ENCODE data around the gene SIRPA. TPM values are rescaled to one million over a fixed set of nuclear protein-coding genes. Genes with fewer than 3 reads are reported as not detected.

The SIRPA gene
- total and polyA plus RNA-seq, 11 donors, result 8.6 to 73.5 (median 28.5) TPM

DNA sequence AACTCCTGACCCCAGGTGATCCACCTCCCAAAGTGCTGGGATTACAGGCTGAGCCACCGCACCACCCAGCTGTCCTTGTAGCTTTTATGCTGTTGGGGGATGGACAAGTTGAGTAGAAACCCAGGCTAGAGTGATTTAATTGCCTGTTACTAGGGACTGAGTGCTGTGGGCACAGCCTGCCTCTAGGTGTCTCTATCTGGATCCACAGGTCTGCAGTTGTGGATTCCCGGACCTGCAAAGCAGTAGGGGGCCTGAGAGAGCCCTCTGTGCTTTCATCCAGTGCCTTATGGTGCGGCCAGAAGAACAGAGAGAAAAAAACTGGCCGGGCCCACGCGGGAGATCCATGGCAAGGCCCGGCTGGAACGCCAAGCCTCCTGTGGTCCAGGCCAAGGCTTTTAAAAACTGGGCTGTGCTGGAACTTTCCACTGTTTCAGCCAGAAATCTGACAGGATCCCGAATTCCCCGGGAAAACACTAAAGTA, 5.2 kb downstream of the SIRPA start:
- no peaks in the 10 kb centered on the region for H3K9me3 ChIP-seq
- peaks cover 0 to 50% (median 28%) of the 10 kb centered on the region in 12 donors for H3K4me1 ChIP-seq
- H3K27me3 ChIP-seq, result no peaks in the 10 kb centered on the region
- ATAC-seq, result peak; percentile 70 to 83 (median 82)
- intact Hi-C loops (cut with DNase I), result loop anchor here in 2 of 10 donors (2.0 to 10.0 kb wide), 2 partner anchors 34 to 204 kb away; partner anchors contain the start of gene STK35 (in 1 of the 2)
- peaks cover 0 to 37% (median 0%) of the 10 kb centered on the region in 9 donors for H3K36me3 ChIP-seq
- peak overlapping the region in 7 of 12 donors; percentile 8 to 49 (median 41) for H3K27ac ChIP-seq
- DNase-seq, result peak; percentile 38 to 62 (median 49)
- WGBS, 4 donors, result 21 to 29% (median 25%) methylated on average over 9 to 10 of the region's 10 CpGs
- no peak for TF ChIP-seq POLR2A (IDR thresholded peaks at IDR 0.05)
- TF ChIP-seq, protein P1, sequence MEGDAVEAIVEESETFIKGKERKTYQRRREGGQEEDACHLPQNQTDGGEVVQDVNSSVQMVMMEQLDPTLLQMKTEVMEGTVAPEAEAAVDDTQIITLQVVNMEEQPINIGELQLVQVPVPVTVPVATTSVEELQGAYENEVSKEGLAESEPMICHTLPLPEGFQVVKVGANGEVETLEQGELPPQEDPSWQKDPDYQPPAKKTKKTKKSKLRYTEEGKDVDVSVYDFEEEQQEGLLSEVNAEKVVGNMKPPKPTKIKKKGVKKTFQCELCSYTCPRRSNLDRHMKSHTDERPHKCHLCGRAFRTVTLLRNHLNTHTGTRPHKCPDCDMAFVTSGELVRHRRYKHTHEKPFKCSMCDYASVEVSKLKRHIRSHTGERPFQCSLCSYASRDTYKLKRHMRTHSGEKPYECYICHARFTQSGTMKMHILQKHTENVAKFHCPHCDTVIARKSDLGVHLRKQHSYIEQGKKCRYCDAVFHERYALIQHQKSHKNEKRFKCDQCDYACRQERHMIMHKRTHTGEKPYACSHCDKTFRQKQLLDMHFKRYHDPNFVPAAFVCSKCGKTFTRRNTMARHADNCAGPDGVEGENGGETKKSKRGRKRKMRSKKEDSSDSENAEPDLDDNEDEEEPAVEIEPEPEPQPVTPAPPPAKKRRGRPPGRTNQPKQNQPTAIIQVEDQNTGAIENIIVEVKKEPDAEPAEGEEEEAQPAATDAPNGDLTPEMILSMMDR (IDR thresholded peaks at IDR 0.05), result peak in 11 of 12 donors; percentile 12 to 77 (median 48)
- H3K4me3 ChIP-seq, result no peak overlapping the region

- H3K27ac ChIP-seq, result no peak overlapping the region
- H3K27me3 ChIP-seq, result no peaks in the 10 kb centered on the region
- no peak for TF ChIP-seq POLR2A (IDR thresholded peaks at IDR 0.05)
- TF ChIP-seq, protein P1 (IDR thresholded peaks at IDR 0.05), result no peak
- intact Hi-C loops (cut with DNase I), result loop anchor here in 2 of 10 donors (2.0 to 10.0 kb wide), 2 partner anchors 33 to 203 kb away; partner anchors contain the start of gene STK35 (in 1 of the 2)
- H3K36me3 ChIP-seq, result peaks cover 0 to 48% (median 0%) of the 10 kb centered on the region in 9 donors
- H3K9me3 ChIP-seq, result no peaks in the 10 kb centered on the region
- WGBS, 4 donors, result 89 to 93% (median 90%) methylated on average over 18 of the region's 18 CpGs
- no peak overlapping the region for H3K4me3 ChIP-seq
- peaks cover 0 to 40% (median 15%) of the 10 kb centered on the region in 12 donors for H3K4me1 ChIP-seq
- no peak for DNase-seq
- no peak for ATAC-seq
Measured at GRCh38 chr20:1901704-1902103, 6.5 kb downstream of the SIRPA start.

GRCh38 chr20:1902188-1902587, 7.0 kb downstream of the SIRPA start:
- WGBS, 4 donors, result 89 to 95% (median 93%) methylated on average over 4 of the region's 4 CpGs
- Histone ChIP-seq H3K27me3 (no peaks in the 10 kb centered on the region), H3K4me1 (peaks cover 0 to 35% (median 11%) of the 10 kb centered on the region in 12 donors), H3K36me3 (peaks cover 0 to 48% (median 0%) of the 10 kb centered on the region in 9 donors), H3K27ac (no peak overlapping the region), H3K9me3 (no peaks in the 10 kb centered on the region), H3K4me3 (no peak overlapping the region)
- TF ChIP-seq, protein P1 (IDR thresholded peaks at IDR 0.05), result no peak
- TF ChIP-seq POLR2A (IDR thresholded peaks at IDR 0.05), result no peak
- ATAC-seq (no peak), DNase-seq (no peak)
- intact Hi-C loops (cut with DNase I), result loop anchor here in 1 of 10 donors (10.0 kb wide), 1 partner anchor 203 kb away; the partner anchor contains the start of gene STK35

DNA sequence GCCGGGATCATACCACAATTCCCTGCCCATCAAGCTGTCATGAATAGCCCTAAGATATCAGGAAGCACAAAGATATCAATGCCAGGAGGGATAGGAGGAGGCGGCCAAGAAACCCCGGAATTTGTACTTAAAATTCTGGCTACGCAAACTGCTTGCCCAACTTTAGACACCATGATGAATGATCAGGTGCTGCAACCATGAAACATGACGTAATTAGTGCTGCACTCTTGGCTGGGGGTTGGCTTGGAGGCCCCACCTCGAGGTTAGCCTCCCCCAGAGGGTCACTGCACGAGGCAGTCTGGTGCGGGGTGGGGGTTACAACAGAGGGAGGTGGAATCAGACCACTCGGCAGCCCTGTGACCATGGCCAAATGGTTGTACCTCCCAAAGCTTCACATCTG, 8.9 kb downstream of the SIRPA start:
- ATAC-seq, result no peak
- H3K9me3 ChIP-seq, result no peaks in the 10 kb centered on the region
- WGBS, 4 donors, result 80 to 84% (median 81%) methylated on average over 9 of the region's 9 CpGs

More for the DNA sequence above, 8.9 kb downstream of the SIRPA start:
- peaks cover 0 to 48% (median 0%) of the 10 kb centered on the region in 9 donors for H3K36me3 ChIP-seq
- TF ChIP-seq, protein P1 (IDR thresholded peaks at IDR 0.05), result no peak
- no peak for TF ChIP-seq POLR2A (IDR thresholded peaks at IDR 0.05)
- H3K27me3 ChIP-seq, result no peaks in the 10 kb centered on the region
- no peak overlapping the region for H3K27ac ChIP-seq
- H3K4me1 ChIP-seq, result peaks cover 0 to 26% (median 11%) of the 10 kb centered on the region in 12 donors
- H3K4me3 ChIP-seq, result no peak overlapping the region
- intact Hi-C loops (cut with DNase I), result loop anchor here in 1 of 10 donors (10.0 kb wide), 1 partner anchor 201 kb away; the partner anchor contains the start of gene STK35
- DNase-seq, result peak in 1 of 5 donors; percentile 15
